ENCODE data around the gene CBX3.

DNA sequence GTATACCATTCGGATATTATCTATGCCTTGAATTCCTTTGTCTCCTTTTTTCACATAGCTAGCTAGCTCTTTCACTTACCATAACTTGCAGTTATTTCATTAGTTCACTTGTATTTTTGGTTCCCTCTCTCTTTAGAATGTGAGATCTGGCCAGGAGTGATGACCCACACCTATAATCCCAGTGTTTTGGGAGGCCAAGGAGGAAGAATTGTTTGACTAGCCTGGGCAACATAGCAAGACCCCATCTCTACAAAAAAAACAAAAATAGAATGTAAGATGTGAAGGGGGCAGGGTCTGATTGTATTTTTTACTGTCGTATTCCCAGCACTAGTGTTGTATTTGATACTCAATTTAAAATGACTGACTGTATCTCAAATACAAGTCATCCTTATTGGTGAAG lies 29.9 kb upstream of the CBX3 start:
- TF ChIP-seq, protein P1, sequence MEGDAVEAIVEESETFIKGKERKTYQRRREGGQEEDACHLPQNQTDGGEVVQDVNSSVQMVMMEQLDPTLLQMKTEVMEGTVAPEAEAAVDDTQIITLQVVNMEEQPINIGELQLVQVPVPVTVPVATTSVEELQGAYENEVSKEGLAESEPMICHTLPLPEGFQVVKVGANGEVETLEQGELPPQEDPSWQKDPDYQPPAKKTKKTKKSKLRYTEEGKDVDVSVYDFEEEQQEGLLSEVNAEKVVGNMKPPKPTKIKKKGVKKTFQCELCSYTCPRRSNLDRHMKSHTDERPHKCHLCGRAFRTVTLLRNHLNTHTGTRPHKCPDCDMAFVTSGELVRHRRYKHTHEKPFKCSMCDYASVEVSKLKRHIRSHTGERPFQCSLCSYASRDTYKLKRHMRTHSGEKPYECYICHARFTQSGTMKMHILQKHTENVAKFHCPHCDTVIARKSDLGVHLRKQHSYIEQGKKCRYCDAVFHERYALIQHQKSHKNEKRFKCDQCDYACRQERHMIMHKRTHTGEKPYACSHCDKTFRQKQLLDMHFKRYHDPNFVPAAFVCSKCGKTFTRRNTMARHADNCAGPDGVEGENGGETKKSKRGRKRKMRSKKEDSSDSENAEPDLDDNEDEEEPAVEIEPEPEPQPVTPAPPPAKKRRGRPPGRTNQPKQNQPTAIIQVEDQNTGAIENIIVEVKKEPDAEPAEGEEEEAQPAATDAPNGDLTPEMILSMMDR (IDR thresholded peaks at IDR 0.05 in 4 of 5, conservative IDR thresholded peaks at IDR 0.05 in 1 of 5) = no peak
- TF ChIP-seq POLR2A (IDR thresholded peaks at IDR 0.05) = no peak
